ENCODE data around the gene TTC34.

The TTC34 gene, protein sequence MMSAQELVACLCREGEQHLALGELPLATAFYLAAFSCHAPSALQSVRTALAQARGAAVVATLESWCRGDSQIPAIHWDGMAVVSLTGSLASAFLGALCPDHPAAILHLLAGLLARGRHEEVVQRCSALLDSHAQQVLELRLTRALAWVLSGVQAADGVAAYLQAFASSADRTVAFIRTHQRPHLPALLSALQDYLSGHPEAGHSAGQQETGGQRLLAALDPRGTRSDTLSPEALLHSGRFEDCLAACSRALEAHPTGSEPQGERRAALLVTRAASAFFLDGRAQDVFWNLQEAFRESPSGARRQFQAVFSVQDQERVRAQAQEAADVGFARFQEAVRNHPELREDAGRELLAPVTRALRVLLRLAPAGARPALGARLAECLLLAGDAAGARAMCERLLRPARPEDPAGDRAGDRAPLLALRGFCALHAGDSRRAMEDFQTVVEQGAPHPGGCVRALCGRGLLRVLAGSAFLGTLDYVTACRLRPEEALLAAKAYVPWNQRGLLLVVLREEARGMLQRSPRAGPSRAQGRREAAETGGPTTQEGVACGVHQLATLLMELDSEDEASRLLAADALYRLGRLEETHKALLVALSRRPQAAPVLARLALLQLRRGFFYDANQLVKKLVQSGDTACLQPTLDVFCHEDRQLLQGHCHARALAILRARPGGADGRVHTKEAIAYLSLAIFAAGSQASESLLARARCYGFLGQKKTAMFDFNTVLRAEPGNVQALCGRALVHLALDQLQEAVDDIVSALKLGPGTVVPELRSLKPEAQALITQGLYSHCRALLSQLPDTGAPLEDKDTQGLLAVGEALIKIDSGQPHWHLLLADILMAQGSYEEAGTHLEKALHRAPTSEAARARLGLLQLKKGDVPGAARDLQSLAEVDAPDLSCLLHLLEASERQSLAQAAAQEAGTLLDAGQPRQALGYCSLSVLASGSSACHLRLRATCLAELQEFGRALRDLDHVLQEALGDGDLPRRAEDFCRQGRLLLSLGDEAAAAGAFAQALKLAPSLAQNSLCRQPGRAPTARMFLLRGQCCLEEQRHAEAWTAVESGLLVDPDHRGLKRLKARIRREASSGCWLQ

DNA sequence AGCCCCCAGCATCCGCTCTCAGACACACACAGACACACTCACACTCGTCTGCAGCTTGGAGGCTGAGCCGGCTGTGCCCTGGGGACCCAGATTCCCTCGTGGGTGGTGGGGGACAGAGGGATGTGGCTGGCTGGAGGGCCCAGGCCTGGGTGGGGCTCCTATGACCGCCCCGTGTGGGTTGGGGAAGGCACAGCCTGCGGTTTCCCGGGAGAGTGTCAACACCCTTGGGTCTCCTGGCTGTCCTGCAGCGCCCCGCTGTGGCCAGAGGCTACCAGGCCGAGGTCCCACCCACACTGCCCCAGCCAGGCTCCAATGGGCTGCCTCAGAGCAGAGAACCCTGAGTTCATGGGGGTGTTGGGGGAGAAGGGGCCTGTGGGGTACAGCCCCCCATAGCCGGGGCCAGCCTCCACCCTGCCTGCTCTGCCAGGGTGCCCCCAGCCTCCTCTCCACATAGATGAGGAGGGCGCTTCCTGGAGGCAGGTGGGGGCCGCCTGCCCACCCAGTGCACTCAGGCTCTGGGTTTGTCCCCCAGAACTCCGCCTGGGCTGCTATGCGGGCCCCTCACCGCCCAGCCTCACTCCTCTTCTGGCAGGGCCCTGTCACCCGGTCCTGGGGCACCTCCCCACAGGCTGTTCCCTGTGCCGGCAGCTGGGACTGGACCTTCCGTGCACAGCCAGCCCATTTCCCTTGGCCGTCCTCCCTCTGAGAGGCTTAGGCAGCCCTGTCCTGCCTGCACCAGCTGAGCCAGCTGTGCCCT, at the start of gene TTC34:
Gene TTC34 (minus strand): TSS at position 159 of the 757 bp plus-strand sequence. CDS start 866 bp downstream, outside the sequence.
- no peak within 1 kb of the TSS for H3K4me3 ChIP-seq (ENCODE audit: low read length)
- DNase-seq (ENCODE audit: low read depth) = peak; percentile 13
- H3K36me3 ChIP-seq (ENCODE audit: control insufficient read depth, insufficient read depth, low read length, severe bottlenecking) = no peaks in the 10 kb centered on the region
- no peaks in the 10 kb centered on the region for H3K9me3 ChIP-seq (ENCODE audit: control insufficient read depth, low read length)
- H3K27me3 ChIP-seq (replicated peaks; ENCODE audit: control insufficient read depth, insufficient read depth, low read length) = peaks cover 23% of the 10 kb centered on the region
- no peak within 1 kb of the TSS for H3K9ac ChIP-seq (ENCODE audit: low read length)
- no peaks in the 10 kb centered on the region for H3K4me1 ChIP-seq (ENCODE audit: control insufficient read depth, insufficient read depth, low read length)

DNA sequence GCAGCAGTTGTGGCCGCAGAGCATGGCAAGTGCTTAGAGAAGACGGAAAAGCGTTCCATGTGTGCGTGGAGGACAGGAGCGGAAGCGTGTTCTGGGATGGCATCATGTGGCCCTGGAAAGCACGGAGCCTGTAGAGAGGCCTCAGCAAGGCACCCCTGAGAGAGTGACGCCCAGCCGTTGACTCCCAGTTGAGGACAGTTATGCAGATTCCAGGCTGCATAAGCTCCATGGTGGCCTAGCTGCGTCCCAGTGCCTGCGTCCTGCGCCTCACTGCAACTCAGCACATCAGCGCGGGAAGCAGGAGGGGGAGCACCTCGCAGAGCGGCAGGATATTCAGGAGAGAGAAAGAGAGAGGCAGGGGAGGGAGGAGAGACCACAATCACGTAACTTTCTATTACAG, 49.0 kb upstream of the TTC34 start:
- Histone ChIP-seq H3K4me1 (ENCODE audit: control insufficient read depth, insufficient read depth, low read length) (no peaks in the 10 kb centered on the region), H3K27me3 (replicated peaks; ENCODE audit: control insufficient read depth, insufficient read depth, low read length) (peaks cover 8% of the 10 kb centered on the region), H3K4me3 (ENCODE audit: low read length) (no peak overlapping the region), H3K36me3 (ENCODE audit: control insufficient read depth, insufficient read depth, low read length, severe bottlenecking) (no peaks in the 10 kb centered on the region), H3K9ac (ENCODE audit: low read length) (no peak overlapping the region), H3K9me3 (ENCODE audit: control insufficient read depth, low read length) (peaks cover 4% of the 10 kb centered on the region)
- no peak for DNase-seq (ENCODE audit: low read depth)

- no peak for DNase-seq (ENCODE audit: low read depth)
- H3K9ac ChIP-seq (ENCODE audit: low read length) = no peak overlapping the region
- H3K27me3 ChIP-seq (replicated peaks; ENCODE audit: control insufficient read depth, insufficient read depth, low read length) = peaks cover 8% of the 10 kb centered on the region
- H3K36me3 ChIP-seq (ENCODE audit: control insufficient read depth, insufficient read depth, low read length, severe bottlenecking) = no peaks in the 10 kb centered on the region
- peaks cover 14% of the 10 kb centered on the region for H3K9me3 ChIP-seq (ENCODE audit: control insufficient read depth, low read length)
- H3K4me1 ChIP-seq (ENCODE audit: control insufficient read depth, insufficient read depth, low read length) = no peaks in the 10 kb centered on the region
- H3K4me3 ChIP-seq (ENCODE audit: low read length) = no peak overlapping the region
These were observed 46.6 kb upstream of the TTC34 start for GRCh38 chr1:2848006-2848670.

GRCh38 chr1:2847086-2847985, 45.8 kb upstream of the TTC34 start:
- Histone ChIP-seq H3K36me3 (ENCODE audit: control insufficient read depth, insufficient read depth, low read length, severe bottlenecking) (no peaks in the 10 kb centered on the region), H3K27me3 (replicated peaks; ENCODE audit: control insufficient read depth, insufficient read depth, low read length) (peaks cover 5% of the 10 kb centered on the region), H3K9me3 (ENCODE audit: control insufficient read depth, low read length) (peaks cover 16% of the 10 kb centered on the region), H3K9ac (ENCODE audit: low read length) (no peak overlapping the region), H3K4me3 (ENCODE audit: low read length) (no peak overlapping the region), H3K4me1 (ENCODE audit: control insufficient read depth, insufficient read depth, low read length) (no peaks in the 10 kb centered on the region)
- no peak for DNase-seq (ENCODE audit: low read depth)

DNA sequence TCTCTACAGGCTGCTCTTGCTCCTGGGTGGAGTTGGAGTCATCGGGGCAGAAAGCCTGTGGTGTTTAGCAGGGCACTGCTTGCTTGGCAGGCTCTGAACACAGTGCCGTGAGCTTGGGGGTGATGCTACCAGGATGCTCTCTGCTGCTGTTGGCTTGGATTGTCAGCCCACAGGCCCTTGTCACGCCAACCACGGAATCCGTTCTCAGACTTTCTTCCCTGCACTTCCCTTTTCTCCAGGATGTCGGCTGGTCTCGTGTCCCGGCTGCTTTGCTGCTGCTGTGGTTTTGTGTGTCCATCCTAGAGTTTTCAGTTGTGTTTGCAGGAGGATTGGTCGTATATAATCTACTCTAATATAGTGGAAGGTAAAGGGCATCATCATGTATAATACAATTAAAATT, 44.4 kb upstream of the TTC34 start:
- Histone ChIP-seq H3K27me3 (replicated peaks; ENCODE audit: control insufficient read depth, insufficient read depth, low read length) (peaks cover 5% of the 10 kb centered on the region), H3K4me3 (ENCODE audit: low read length) (no peak overlapping the region), H3K9ac (ENCODE audit: low read length) (no peak overlapping the region), H3K4me1 (ENCODE audit: control insufficient read depth, insufficient read depth, low read length) (no peaks in the 10 kb centered on the region), H3K36me3 (ENCODE audit: control insufficient read depth, insufficient read depth, low read length, severe bottlenecking) (no peaks in the 10 kb centered on the region), H3K9me3 (ENCODE audit: control insufficient read depth, low read length) (peaks cover 28% of the 10 kb centered on the region)
- DNase-seq (ENCODE audit: low read depth) = no peak

GRCh38 chr1:2840036-2840809, 38.7 kb upstream of the TTC34 start:
- Histone ChIP-seq H3K4me1 (ENCODE audit: control insufficient read depth, insufficient read depth, low read length) (no peaks in the 10 kb centered on the region), H3K9me3 (ENCODE audit: control insufficient read depth, low read length) (peaks cover 36% of the 10 kb centered on the region), H3K36me3 (ENCODE audit: control insufficient read depth, insufficient read depth, low read length, severe bottlenecking) (no peaks in the 10 kb centered on the region), H3K27me3 (replicated peaks; ENCODE audit: control insufficient read depth, insufficient read depth, low read length) (no peaks in the 10 kb centered on the region), H3K9ac (ENCODE audit: low read length) (no peak overlapping the region), H3K4me3 (ENCODE audit: low read length) (no peak overlapping the region)
- no peak for DNase-seq (ENCODE audit: low read depth)

- H3K27me3 ChIP-seq (replicated peaks; ENCODE audit: control insufficient read depth, insufficient read depth, low read length) = no peaks in the 10 kb centered on the region
- no peak overlapping the region for H3K9ac ChIP-seq (ENCODE audit: low read length)
- no peak for DNase-seq (ENCODE audit: low read depth)
- H3K4me1 ChIP-seq (ENCODE audit: control insufficient read depth, insufficient read depth, low read length) = no peaks in the 10 kb centered on the region
- no peaks in the 10 kb centered on the region for H3K36me3 ChIP-seq (ENCODE audit: control insufficient read depth, insufficient read depth, low read length, severe bottlenecking)
- H3K4me3 ChIP-seq (ENCODE audit: low read length) = no peak overlapping the region
- H3K9me3 ChIP-seq (ENCODE audit: control insufficient read depth, low read length) = peaks cover 29% of the 10 kb centered on the region
These were observed 36.3 kb upstream of the TTC34 start for GRCh38 chr1:2837823-2838222.

DNA sequence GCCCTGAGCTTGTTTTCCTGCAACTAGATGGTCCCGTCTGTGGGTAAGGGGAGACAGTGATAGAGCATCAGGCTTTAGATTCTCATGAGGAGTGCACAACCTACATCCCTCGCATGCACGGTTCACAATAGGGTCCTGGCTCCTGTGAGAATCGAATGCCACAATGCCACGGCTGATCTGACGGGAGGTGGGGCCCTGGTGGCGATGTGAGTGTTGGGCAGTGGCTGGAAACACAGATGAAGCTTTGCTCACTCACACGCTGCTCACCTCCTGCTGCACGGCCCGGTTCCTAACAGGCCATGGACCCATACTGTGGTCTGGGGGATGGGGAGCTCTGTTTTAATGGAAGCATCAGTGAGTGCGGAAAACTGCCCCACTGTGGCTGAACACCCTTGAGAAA, 35.8 kb upstream of the TTC34 start:
- Histone ChIP-seq H3K4me1 (ENCODE audit: control insufficient read depth, insufficient read depth, low read length) (no peaks in the 10 kb centered on the region), H3K9ac (ENCODE audit: low read length) (no peak overlapping the region), H3K36me3 (ENCODE audit: control insufficient read depth, insufficient read depth, low read length, severe bottlenecking) (no peaks in the 10 kb centered on the region), H3K9me3 (ENCODE audit: control insufficient read depth, low read length) (peaks cover 27% of the 10 kb centered on the region), H3K4me3 (ENCODE audit: low read length) (no peak overlapping the region), H3K27me3 (replicated peaks; ENCODE audit: control insufficient read depth, insufficient read depth, low read length) (no peaks in the 10 kb centered on the region)
- no peak for DNase-seq (ENCODE audit: low read depth)

- peaks cover 23% of the 10 kb centered on the region for H3K9me3 ChIP-seq (ENCODE audit: control insufficient read depth, low read length)
- no peak for DNase-seq (ENCODE audit: low read depth)
- H3K9ac ChIP-seq (ENCODE audit: low read length) = no peak overlapping the region
- no peak overlapping the region for H3K4me3 ChIP-seq (ENCODE audit: low read length)
- no peaks in the 10 kb centered on the region for H3K4me1 ChIP-seq (ENCODE audit: control insufficient read depth, insufficient read depth, low read length)
- H3K36me3 ChIP-seq (ENCODE audit: control insufficient read depth, insufficient read depth, low read length, severe bottlenecking) = no peaks in the 10 kb centered on the region
- H3K27me3 ChIP-seq (replicated peaks; ENCODE audit: control insufficient read depth, insufficient read depth, low read length) = no peaks in the 10 kb centered on the region
These were observed 35.0 kb upstream of the TTC34 start for GRCh38 chr1:2836333-2836970.
